ENCODE measurements around the gene HCFC1. TPM values are rescaled to one million over a fixed set of nuclear protein-coding genes. Genes with fewer than 3 reads are reported as not detected.

Gene HCFC1
- total and polyA plus RNA-seq, 9 of the 15 experiments (the other 6 are each of a cell fraction or from before 2014, with no cell fraction given), result 2.8 to 133 (median 17.1) TPM

GRCh38 chrX:154002215-154002719 is 30.6 kb upstream of the HCFC1 start (continued):
- TF ChIP-seq ZNF239 (CRISPR knock-in tag; IDR thresholded peaks at IDR 0.05) (peak; percentile 88), MXI1 (IDR thresholded peaks at IDR 0.05; ENCODE audit: low read depth, low read length) (no peak), PRDM10 (IDR thresholded peaks at IDR 0.05; ENCODE audit: partially characterized antibody) (peak; percentile 69), TBP (optimal IDR thresholded peaks at IDR 0.05; ENCODE audit: low read depth, low read length) (peak; percentile 39), NR1H2 (CRISPR knock-in tag; IDR thresholded peaks at IDR 0.05) (no peak), BRF2 (IDR thresholded peaks at IDR 0.05; ENCODE audit: borderline replicate concordance, insufficient read depth, insufficient read length) (no peak), SAP30 (IDR thresholded peaks at IDR 0.05; ENCODE audit: borderline replicate concordance, insufficient read depth, low read depth, low read length, poor library complexity, severe bottlenecking) (no peak), POLR2G (IDR thresholded peaks at IDR 0.05; ENCODE audit: low read depth, low read length) (peak; percentile 34; the same call in 1 of the 2 replicates), CBFA2T3 (IDR thresholded peaks at IDR 0.05) (no peak), TCFL5 (CRISPR knock-in tag; conservative IDR thresholded peaks at IDR 0.05) (peak; percentile 74), MXD1 (CRISPR knock-in tag; IDR thresholded peaks at IDR 0.05; ENCODE audit: borderline replicate concordance, poor library complexity, severe bottlenecking) (no peak), ERF (CRISPR knock-in tag; IDR thresholded peaks at IDR 0.05) (peak; percentile 99), ETV6 (IDR thresholded peaks at IDR 0.05; ENCODE audit: borderline replicate concordance in 1 of 2, low read depth in 2 of 2, low read length in 1 of 2) (no peak), ETV6 (CRISPR knock-in tag; IDR thresholded peaks at IDR 0.05; ENCODE audit: borderline replicate concordance) (no peak), PCBP2 (IDR thresholded peaks at IDR 0.05; ENCODE audit: low read depth, low read length, poor library complexity, severe bottlenecking) (no peak), HOXB6 (CRISPR knock-in tag; IDR thresholded peaks at IDR 0.05; ENCODE audit: borderline replicate concordance) (no peak), TAF15 (IDR thresholded peaks at IDR 0.05; ENCODE audit: low read depth, low read length) (no peak), ILK (tag; IDR thresholded peaks at IDR 0.05; ENCODE audit: borderline replicate concordance, low read depth) (0 out of 2 replicates have a peak, but pooled peaks have one; percentile 60), NFIX (CRISPR knock-in tag; IDR thresholded peaks at IDR 0.05; ENCODE audit: low read depth) (0 out of 2 replicates have a peak, but pooled peaks have one; percentile 5), RBFOX2 (IDR thresholded peaks at IDR 0.05; ENCODE audit: low read depth, low read length) (peak; percentile 60), RBM25 (IDR thresholded peaks at IDR 0.05; ENCODE audit: low read depth, low read length, severe bottlenecking) (no peak), HNRNPUL1 (IDR thresholded peaks at IDR 0.05; ENCODE audit: low read length) (no peak), RBM34 (IDR thresholded peaks at IDR 0.05; ENCODE audit: borderline replicate concordance, insufficient read depth, low read length) (no peak), ZNF133 (CRISPR knock-in tag; IDR thresholded peaks at IDR 0.05) (0 out of 2 replicates have a peak, but pooled peaks have one; percentile 45)
